HG03354 (cell line): ENCODE results near the gene TEDDM1.

Experiments used
- ATAC-seq: cut with Tn5 transposase; IDR thresholded peaks from one replicate; pipeline ENCODE4 v1.9.1; 2021; ENCODE audit warnings: mild to moderate bottlenecking; ENCODE audit not compliant: unreplicated experiment, poor library complexity, severe bottlenecking

Gene TEDDM1

GRCh38 chr1:182408435-182409075, 8.1 kb upstream of the TEDDM1 start:
- no peak for ATAC-seq

GRCh38 chr1:182407724-182408123, 7.3 kb upstream of the TEDDM1 start:
- no peak for ATAC-seq

- no peak for ATAC-seq
Observed at GRCh38 chr1:182406012-182406411, 5.5 kb upstream of the TEDDM1 start.

GRCh38 chr1:182405578-182405977, 5.1 kb upstream of the TEDDM1 start:
- no peak for ATAC-seq

- ATAC-seq = no peak
Observed at GRCh38 chr1:182404781-182405180, 4.3 kb upstream of the TEDDM1 start.

GRCh38 chr1:182397653-182398393, 2.6 kb downstream of the TEDDM1 start:
- ATAC-seq = no peak

GRCh38 chr1:182395906-182396305, 4.6 kb downstream of the TEDDM1 start:
- no peak for ATAC-seq

- no peak for ATAC-seq
Observed at GRCh38 chr1:182394055-182394775, 6.3 kb downstream of the TEDDM1 start.

- ATAC-seq = peak; percentile 13
Observed at GRCh38 chr1:182392050-182393028, 8.1 kb downstream of the TEDDM1 start.

- peak; percentile 85 for ATAC-seq
Observed at GRCh38 chr1:182391362-182392049, 9.0 kb downstream of the TEDDM1 start, which contains the start of gene GLUL. TSS of gene GLUL (minus strand) at chr1:182391790. CDS start at chr1:182388737, 3,053 bp downstream.

- ATAC-seq = no peak
Observed at GRCh38 chr1:182391028-182391361, 9.5 kb downstream of the TEDDM1 start.

GRCh38 chr1:182389619-182390047, 10.8 kb downstream of the TEDDM1 start:
- ATAC-seq = no peak

GRCh38 chr1:182388392-182389134, 11.9 kb downstream of the TEDDM1 start:
- no peak for ATAC-seq

GRCh38 chr1:182387566-182387965, 12.9 kb downstream of the TEDDM1 start:
- no peak for ATAC-seq

- ATAC-seq = no peak
Observed at GRCh38 chr1:182386980-182387379, 13.5 kb downstream of the TEDDM1 start.

GRCh38 chr1:182385885-182386853, 14.3 kb downstream of the TEDDM1 start:
- no peak for ATAC-seq

- no peak for ATAC-seq
Observed at GRCh38 chr1:182384387-182384960, 16.0 kb downstream of the TEDDM1 start.
